GM03348 (cell line): ENCODE results near the gene EVI5.

Experiments used
- DNase-seq: peaks from one replicate; pipeline ENCODE4 v3.0.0; 2012; ENCODE audit warnings: low spot score

Gene EVI5

GRCh38 chr1:92482665-92483609, 302.0 kb downstream of the EVI5 start:
- DNase-seq = peak; percentile 21

DNA sequence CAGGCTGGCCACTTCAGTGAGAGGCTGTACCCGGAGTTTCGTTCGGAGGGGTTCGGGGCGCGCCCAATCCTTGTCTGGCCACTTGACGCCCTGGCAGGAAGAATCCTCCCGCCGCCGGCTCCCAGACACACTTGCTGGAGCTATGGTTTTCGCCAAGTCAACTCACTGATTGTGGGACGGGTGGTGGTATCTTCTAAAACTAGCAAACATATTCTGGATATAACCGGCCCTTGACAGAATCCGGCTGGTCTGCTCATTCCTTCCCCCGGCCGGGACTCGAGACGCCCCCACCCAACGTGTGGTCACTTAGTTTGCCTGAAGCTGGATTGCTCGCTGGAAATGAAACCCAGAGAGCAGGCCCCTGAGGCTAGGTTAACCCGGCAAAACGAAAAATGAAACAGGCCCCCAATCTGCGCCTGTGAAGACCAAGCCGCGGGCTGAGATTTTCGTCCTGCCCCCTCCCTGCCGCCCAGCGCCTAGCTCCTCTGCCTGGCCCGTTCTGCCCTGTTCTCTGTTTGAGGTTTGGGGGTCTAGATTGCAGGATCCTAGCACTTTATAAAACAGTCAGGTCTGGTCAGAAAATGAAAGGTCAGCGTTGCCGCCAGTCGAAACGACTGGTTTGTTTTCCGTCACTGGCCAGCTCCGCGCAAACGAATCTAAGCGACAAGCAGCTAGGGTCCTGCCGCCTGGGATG, 302.8 kb downstream of the EVI5 start:
- DNase-seq = peak; percentile 39

- no peak for DNase-seq
Measured at GRCh38 chr1:92481599-92481925, 303.3 kb downstream of the EVI5 start.

DNA sequence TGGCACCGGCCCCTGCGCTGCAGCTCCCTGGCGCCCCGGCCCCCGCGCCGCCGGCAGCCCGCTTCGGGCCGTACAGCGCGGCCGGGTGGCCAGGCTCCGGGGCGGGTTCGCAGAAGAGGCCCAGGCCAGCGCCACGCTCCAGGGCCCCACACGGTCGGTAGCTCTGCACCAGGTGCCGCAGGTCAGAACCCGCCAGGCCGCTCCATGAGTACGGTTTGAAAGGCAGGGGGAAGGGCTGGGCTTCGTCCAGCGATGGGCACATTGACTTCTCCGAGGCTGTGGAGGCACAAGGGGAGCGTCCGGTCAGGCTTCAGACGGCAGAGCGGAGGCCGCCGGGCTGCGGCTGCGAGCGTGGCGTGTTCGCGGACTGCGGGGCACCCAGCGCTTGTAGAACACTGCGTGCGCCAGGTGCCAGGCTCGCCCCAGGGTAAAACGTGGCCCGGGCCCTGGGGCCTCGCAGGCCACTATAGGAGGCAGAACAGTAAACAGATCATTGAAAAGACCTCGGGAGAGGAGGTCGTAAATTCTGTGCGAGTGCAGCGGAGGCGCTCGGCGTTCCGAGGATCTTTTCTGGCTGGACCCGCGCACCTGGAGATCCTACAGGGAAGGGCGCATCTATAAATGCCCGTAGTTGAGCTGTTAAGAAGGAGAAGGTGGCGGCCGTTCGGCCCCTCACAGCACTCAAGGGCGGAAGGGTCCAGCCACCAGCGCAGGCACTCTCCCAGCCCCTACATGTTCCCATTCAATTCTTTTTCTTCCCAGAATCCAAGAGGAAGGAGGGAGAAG, 303.9 kb downstream of the EVI5 start:
- DNase-seq = peak; percentile 13

DNA sequence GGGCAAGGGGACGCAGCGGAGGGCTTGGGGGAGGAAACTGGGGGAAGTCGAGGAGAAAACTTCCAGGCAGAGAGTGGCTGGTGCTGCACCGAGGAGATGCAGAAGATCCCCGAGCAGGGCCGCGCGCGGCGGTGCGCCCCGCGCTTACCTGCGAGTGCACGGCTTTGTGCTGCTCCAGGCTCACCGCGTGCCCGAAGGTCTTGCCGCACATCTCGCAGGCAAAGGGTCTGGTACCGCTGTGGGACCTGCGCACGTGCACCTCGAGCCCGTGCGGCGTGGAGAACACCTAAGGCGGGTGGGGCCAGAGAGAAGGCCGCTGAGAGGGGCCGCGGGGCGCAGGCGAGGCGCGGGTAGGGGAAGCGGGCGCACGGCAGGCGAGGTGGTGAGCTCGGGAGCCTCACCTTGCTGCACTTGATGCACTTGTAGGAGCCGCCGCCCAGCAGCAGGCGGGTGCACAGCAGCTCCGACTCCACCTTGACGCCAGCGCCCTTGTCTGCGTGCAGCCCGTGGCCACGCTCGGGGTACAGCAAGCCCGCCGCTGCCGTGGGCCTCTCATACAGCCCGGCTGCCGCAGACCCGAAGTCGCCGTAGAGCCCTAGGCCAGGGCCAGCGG, 304.6 kb downstream of the EVI5 start:
- DNase-seq = no peak

- no peak for DNase-seq
Measured at GRCh38 chr1:92479587-92479986, 305.3 kb downstream of the EVI5 start.

DNA sequence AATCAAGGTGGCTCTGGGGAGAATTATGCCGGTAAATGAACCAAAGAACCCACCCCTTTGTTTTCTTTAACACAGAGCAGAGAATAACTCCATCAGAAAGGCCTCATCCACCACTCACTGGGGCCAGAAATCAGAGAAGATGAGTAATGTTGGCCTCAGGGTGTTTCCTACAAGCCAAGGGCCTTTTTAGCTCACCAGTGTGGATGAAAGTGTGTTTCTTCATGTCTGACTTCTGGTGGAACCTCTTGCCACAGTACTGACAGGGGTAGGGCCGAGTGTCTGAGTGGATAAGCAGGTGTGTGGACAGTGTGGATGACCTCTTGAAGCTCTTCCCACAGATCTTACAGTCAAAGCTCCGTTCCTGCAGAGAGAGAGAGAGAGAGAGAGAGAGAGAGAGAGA, 306.5 kb downstream of the EVI5 start:
- DNase-seq = no peak

DNA sequence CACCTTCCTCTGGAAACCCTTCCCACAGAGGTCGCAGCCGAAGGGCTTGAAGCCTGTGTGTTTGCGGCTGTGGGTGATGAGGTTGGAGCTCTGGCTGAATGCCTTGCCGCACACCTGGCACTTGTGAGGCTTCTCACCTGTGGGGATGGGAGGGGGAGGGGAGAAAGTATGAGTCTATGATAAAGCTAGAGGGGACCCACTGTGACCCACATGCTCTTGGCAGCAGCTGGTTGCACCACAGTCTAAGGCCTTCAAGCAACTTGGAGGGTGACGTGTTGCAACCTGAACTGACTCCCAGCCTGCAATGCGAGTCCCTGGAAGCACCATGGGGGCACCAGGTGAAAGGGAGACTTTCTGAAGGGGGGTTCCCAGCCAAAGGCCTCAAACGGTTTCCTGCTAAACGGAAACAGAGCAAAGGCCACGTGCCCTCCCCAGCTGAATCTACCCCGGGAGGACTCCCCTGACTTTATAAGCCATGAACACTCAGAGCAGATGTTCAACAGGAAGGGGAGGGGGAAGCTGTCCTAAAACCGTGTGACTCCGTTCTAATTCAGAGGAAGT, 308.8 kb downstream of the EVI5 start:
- DNase-seq = no peak

DNA sequence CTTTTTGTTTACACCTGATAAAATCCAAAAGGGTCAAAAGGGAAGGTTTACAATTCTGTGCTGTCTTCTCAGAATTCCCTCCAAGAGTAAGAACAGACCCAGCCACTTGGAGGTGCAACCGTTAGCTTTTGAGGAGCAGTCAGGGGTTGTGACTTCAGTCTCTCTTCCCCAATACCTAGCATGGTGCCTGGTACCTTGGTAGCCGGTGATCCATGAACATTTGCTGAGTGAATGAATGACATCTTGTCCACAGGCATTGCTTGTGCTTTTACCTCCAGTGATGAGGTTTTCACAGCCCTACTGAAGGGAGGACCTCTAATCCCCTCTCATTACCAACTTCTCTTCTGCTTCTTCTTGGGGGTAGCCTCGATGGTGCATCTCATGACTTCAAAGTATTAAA, 309.9 kb downstream of the EVI5 start:
- no peak for DNase-seq

DNA sequence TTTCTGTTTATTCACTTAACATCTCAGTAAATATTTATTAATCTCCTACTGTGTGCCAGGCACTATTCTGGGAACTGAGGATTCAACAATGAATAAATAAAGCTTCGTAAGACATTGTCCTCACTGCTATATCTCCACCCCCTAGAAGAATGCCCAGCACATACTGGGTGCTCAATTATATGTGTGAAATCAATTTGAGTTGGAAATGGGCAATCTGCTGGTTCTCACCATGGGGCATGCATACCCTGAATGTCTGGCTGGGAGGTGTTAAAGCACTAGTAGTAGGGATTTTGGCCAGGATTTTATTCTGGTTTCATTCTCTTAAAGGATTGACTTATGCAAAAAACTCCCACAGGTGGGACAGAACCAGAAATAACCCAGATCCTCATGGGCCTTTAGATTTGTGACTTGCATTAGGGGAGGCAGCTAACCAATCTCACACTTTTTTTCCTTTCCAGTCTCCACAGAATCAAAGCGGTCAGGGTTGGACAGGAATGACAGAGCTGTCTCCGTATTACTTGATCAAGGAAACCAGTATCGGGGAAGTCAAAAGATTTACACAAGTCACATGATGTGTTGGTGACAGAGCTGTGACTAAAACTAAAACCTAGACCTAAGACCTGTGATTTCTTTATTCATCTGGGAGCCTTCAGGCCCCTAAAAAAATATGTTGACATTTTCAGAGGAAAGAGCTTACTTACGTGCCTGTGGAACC, 311.0 kb downstream of the EVI5 start:
- DNase-seq = no peak

DNA sequence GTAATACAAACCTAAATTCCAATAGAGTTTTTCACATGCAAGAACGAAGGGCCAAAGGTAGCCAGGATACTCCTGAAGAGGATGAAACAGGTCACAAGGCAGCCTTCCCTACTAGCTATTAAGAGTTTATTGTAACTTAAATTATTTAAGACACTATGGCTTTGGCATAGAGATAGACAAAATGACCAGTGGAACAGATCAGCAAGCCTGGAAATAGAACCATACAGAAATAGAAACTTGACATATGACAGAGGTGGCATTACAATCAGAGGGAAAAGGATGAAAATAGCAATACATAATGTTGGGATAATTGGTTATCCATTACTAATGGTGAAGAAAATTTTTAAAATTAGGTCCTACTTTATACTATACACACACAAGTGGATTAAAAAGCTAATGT, 314.7 kb downstream of the EVI5 start:
- DNase-seq = no peak

DNA sequence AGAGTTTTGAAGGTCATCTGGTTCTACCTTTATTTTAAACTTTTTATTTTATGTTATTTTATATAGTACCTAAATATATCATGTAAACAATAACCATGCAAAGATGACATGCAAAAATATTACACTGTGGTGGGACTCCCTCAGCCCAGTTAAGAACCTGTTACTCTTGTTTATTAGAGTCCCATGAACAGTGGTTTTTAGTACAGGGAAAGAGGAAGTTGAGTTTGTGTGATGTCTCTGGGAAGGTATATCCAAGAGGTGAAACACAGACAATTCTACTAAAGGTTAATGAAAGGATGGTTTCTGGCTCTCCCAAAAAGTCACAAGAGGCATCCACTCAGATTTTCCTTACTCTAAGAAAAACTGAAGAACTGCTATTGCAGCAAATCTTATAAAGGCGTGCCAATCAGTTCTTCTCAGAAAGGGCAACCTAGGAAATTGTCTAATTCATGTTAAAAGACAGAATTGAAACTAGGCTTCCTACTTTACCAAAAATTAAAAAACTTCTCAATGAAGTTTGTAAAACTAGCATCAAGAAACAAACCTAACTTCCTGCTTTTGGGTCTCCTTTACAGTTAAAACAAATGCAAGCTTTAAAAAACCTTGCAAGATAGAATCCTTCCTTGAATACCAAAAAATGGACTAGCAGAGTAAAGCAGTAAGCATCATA, 318.1 kb downstream of the EVI5 start:
- DNase-seq = no peak

- DNase-seq = no peak
Measured at GRCh38 chr1:92465256-92465647, 319.7 kb downstream of the EVI5 start.

GRCh38 chr1:92464588-92465255, 320.2 kb downstream of the EVI5 start:
- no peak for DNase-seq

GRCh38 chr1:92461364-92462097, 323.4 kb downstream of the EVI5 start:
- DNase-seq = no peak

DNA sequence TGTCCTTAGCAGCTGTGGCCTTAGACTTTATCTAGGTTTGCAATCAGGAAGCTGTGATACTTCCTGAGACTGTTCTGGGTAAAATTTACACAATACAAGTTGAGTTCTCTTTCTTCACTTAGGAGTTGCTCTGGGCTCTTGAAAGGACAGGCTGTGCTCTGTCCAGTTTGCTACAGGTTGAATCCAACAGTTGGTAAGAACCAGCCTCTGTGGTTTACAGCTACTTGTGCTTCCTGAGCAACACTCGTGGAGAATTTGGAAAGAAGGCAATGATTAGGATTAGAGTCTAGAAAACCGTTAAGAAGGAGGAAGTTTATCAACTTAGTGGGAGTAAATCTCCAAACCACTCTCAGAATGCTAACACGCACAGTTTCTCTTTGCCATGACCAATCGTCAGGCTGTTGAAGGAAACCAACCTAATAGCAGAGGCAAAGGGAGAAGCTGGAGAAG, 325.0 kb downstream of the EVI5 start:
- no peak for DNase-seq
